PC-3 (cell line): ENCODE measurements around the gene CPSF3.

ENCODE experiments used
- EZH2phosphoT487 ChIP-seq: fragments of 300-600 bp; sonication (generic); IDR thresholded peaks from 2 replicates; pipeline ENCODE4 v1.6.1; 2018; ENCODE audit warnings: mild to moderate bottlenecking, antibody characterized with exemption, low read length, borderline replicate concordance
- TF ChIP-seq, protein P1 (sequence below): fragments of 300-600 bp; sonication (generic); conservative IDR thresholded peaks from 2 replicates; pipeline ENCODE4 v1.5.1; 2017; ENCODE audit warnings: antibody characterized with exemption, low read depth, mild to moderate bottlenecking, low read length

DNA sequence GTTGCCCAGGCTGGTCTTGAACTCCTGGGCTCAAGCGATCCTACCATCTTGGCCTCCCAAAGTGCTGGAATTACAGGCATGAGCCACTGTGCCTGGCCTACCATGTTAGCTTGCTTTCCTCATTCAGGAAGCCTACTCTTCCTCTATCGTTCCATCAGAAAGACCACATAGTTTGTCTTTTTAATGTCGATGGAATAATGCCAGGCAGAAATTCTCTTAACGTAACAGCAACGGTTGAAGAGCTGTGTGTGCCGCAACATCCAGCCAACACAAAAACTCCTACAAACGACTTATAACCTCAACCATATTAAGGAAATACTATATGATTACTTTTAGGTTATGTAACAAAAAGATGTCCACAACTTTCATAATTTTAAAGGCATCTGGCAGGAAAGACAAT lies 10.7 kb upstream of the CPSF3 start:
- TF ChIP-seq, protein P1, sequence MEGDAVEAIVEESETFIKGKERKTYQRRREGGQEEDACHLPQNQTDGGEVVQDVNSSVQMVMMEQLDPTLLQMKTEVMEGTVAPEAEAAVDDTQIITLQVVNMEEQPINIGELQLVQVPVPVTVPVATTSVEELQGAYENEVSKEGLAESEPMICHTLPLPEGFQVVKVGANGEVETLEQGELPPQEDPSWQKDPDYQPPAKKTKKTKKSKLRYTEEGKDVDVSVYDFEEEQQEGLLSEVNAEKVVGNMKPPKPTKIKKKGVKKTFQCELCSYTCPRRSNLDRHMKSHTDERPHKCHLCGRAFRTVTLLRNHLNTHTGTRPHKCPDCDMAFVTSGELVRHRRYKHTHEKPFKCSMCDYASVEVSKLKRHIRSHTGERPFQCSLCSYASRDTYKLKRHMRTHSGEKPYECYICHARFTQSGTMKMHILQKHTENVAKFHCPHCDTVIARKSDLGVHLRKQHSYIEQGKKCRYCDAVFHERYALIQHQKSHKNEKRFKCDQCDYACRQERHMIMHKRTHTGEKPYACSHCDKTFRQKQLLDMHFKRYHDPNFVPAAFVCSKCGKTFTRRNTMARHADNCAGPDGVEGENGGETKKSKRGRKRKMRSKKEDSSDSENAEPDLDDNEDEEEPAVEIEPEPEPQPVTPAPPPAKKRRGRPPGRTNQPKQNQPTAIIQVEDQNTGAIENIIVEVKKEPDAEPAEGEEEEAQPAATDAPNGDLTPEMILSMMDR, result no peak
- TF ChIP-seq EZH2phosphoT487, result no peak
